Type B pancreatic cell (in vitro differentiated cells): ENCODE results near the gene PDE1A. TPM values are rescaled to one million over a fixed set of nuclear protein-coding genes. Genes with fewer than 3 reads are reported as not detected.

ENCODE experiments used
- DNase-seq: peaks from one replicate; pipeline ENCODE4 v3.0.0; 2021; ENCODE audit warnings: mixed read lengths; ENCODE audit not compliant: unreplicated experiment; ENCODE audit errors: extremely low spot score
- H3K27ac Mint-ChIP-seq: 2 replicates; pipeline ENCODE4 v1.8.0; 2021; ENCODE audit warnings: mild to moderate bottlenecking, mixed read lengths
- H3K27me3 Mint-ChIP-seq: 2 replicates; pipeline ENCODE4 v1.8.0; 2021; ENCODE audit warnings: mixed read lengths
- H3K36me3 Mint-ChIP-seq: 2 replicates; pipeline ENCODE4 v1.8.0; 2021; ENCODE audit warnings: mixed read lengths
- H3K4me1 Mint-ChIP-seq: one replicate; pipeline ENCODE4 v1.8.0; 2021; ENCODE audit warnings: mixed read lengths; ENCODE audit not compliant: unreplicated experiment
- H3K4me3 Mint-ChIP-seq: 2 replicates; pipeline ENCODE4 v1.8.0; 2021; ENCODE audit warnings: mild to moderate bottlenecking, mixed read lengths
- H3K9me3 Mint-ChIP-seq: 2 replicates; pipeline ENCODE4 v1.8.0; 2021; ENCODE audit warnings: mixed read lengths
- total RNA-seq: library from RNA; stranded (reverse); gene quantifications from 2 replicates; pipeline ENCODE4 v1.2.1, GENCODE V29; 2021; ENCODE audit warnings: low replicate concordance
- TF ChIP-seq, protein P1 (sequence below): fragments of 200-600 bp; sonication (generic); conservative IDR thresholded peaks from 2 replicates; pipeline ENCODE4 v1.5.0; 2021; ENCODE audit warnings: antibody characterized with exemption, mild to moderate bottlenecking

Gene PDE1A
- total RNA-seq, 1 donor from 2014 or later = 3.6 TPM

DNA sequence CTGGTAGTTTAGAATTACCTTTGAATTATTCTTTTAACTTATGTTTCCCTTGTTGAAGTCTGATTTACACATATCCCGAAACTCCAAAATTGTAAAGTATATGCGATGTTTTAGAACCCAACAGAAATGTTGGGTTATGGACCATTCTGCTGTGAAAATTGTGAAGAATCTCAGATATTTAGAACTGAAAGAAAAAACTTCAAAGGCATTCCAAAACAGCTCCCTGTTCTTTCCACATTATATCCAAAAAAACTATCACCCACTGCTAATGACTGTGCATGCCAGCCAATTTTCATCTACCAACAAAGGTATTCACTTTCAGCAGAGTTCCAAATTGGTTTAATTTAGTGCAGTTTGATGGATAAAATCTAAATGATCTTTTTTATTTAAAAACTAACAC is 21.5 kb upstream of the PDE1A start:
- DNase-seq = no peak
- no peaks in the 10 kb centered on the region for H3K4me1 Mint-ChIP-seq
- no peaks in the 10 kb centered on the region for H3K9me3 Mint-ChIP-seq
- H3K27me3 Mint-ChIP-seq = no peaks in the 10 kb centered on the region
- H3K27ac Mint-ChIP-seq = no peak overlapping the region
- no peaks in the 10 kb centered on the region for H3K36me3 Mint-ChIP-seq
- H3K4me3 Mint-ChIP-seq = no peak overlapping the region
- TF ChIP-seq, protein P1, sequence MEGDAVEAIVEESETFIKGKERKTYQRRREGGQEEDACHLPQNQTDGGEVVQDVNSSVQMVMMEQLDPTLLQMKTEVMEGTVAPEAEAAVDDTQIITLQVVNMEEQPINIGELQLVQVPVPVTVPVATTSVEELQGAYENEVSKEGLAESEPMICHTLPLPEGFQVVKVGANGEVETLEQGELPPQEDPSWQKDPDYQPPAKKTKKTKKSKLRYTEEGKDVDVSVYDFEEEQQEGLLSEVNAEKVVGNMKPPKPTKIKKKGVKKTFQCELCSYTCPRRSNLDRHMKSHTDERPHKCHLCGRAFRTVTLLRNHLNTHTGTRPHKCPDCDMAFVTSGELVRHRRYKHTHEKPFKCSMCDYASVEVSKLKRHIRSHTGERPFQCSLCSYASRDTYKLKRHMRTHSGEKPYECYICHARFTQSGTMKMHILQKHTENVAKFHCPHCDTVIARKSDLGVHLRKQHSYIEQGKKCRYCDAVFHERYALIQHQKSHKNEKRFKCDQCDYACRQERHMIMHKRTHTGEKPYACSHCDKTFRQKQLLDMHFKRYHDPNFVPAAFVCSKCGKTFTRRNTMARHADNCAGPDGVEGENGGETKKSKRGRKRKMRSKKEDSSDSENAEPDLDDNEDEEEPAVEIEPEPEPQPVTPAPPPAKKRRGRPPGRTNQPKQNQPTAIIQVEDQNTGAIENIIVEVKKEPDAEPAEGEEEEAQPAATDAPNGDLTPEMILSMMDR = no peak

DNA sequence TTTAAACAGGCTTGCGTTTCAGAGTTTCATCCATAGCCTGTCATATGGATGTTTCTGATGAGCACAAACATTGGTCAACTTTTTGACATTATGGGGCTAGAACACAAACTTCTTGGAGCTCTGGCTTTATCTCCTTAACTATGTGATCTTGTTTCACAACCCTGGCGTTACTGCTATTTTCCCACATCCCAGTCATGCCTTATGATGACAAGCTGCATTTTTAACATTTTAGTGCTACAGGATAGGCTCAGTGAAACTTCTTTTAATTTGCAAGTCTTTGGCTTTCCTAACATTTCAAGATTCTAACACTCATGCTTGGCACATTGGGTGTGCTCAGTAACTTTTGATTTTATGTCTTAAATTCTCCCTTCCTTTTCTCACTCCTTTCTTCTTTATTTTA is 21.0 kb upstream of the PDE1A start:
- Mint-ChIP-seq H3K9me3 (no peaks in the 10 kb centered on the region), H3K4me1 (no peaks in the 10 kb centered on the region), H3K27me3 (no peaks in the 10 kb centered on the region), H3K36me3 (no peaks in the 10 kb centered on the region), H3K27ac (no peak overlapping the region), H3K4me3 (no peak overlapping the region)
- DNase-seq = no peak
- TF ChIP-seq, protein P1 = no peak

DNA sequence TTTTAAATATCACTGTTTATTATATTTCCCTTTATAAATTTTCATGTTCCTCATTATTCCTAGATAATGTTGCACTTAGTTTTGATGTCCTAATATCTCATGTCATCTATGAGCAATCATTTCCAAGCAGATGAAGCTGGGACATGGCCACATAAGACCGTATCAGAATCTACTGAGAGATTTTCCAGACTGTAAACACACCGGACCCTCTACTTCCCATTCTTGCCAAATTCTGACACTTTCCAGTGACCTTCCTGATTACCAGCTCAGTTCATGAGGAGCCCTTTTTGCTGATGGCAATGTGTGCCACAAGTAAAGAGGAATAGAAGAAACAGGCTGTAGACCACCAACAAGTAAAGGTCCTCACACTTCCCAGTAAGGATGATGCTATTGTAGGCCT is 20.3 kb upstream of the PDE1A start:
- TF ChIP-seq, protein P1 = no peak
- DNase-seq = no peak
- H3K9me3 Mint-ChIP-seq = no peaks in the 10 kb centered on the region
- H3K27ac Mint-ChIP-seq = no peak overlapping the region
- no peaks in the 10 kb centered on the region for H3K27me3 Mint-ChIP-seq
- no peaks in the 10 kb centered on the region for H3K36me3 Mint-ChIP-seq
- no peaks in the 10 kb centered on the region for H3K4me1 Mint-ChIP-seq
- no peak overlapping the region for H3K4me3 Mint-ChIP-seq

DNA sequence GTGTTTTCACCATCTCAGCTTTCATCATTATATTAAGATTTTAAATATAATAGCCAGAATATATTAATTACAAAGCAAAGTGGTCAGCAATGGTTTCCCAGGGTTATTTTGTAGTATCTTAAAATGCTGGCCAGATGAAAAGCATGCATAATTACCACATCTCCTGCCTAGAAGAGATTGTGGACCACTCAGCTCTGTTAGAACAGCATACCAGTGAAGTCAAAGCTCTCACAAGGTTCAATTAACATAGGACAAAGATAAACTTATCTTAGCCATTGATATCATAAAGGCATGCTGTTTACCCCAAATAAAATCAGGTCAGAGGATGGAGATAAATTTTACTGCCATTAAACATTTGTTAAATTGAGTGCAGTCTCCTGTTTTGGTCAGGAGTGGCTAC is 19.3 kb upstream of the PDE1A start:
- Mint-ChIP-seq H3K9me3 (no peaks in the 10 kb centered on the region), H3K27ac (no peak overlapping the region), H3K4me3 (no peak overlapping the region), H3K4me1 (no peaks in the 10 kb centered on the region), H3K27me3 (no peaks in the 10 kb centered on the region), H3K36me3 (no peaks in the 10 kb centered on the region)
- DNase-seq = no peak
- TF ChIP-seq, protein P1 = no peak

DNA sequence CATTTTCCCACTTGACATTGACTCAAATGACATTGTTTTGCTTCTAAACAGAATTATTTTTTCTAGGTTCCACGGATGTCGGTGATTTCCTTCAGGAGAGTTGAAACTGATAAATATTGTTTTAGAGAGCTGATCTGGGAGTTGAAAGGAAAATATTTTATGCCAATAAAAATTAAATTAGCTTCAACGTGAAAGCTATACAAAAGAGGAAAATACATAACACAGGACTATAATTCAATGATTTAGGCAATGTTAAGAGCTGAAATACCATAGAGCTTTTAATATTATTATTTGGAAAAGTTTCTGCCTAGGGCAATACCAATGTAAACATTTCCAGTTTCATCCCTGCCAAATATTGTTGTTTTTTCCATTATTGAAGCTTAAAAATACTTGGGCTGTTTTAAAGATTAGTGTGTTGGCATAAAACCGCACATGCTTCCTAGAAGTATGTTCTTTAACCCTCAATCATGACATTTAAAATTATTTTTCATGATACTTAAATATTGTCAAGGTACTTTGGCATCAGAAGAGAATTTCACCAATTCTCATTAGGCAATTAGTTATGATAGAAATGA is 18.6 kb upstream of the PDE1A start:
- TF ChIP-seq, protein P1 = no peak
- no peaks in the 10 kb centered on the region for H3K36me3 Mint-ChIP-seq
- DNase-seq = no peak
- no peak overlapping the region for H3K27ac Mint-ChIP-seq
- H3K27me3 Mint-ChIP-seq = no peaks in the 10 kb centered on the region
- H3K9me3 Mint-ChIP-seq = no peaks in the 10 kb centered on the region
- no peak overlapping the region for H3K4me3 Mint-ChIP-seq
- no peaks in the 10 kb centered on the region for H3K4me1 Mint-ChIP-seq

DNA sequence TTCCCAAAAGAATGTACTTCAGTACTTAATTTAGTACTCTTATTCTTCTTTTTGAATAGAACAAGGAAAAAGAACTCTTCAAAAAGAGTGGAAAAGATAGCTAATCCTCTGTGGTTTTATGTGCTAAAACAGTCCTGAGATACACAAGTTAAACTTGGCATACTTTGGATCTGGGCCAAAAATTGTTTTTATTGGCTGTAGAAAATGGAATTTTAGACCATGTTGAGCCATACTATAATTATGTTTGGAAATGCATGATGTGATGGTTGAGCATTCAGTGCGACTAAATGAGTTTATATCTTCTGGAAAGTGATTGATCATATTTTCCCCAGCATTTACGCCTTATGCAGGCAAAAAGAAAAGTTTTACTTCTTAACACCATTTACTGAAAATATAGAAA is 18.0 kb upstream of the PDE1A start:
- H3K4me3 Mint-ChIP-seq = no peak overlapping the region
- no peaks in the 10 kb centered on the region for H3K9me3 Mint-ChIP-seq
- no peak overlapping the region for H3K27ac Mint-ChIP-seq
- no peaks in the 10 kb centered on the region for H3K36me3 Mint-ChIP-seq
- H3K27me3 Mint-ChIP-seq = no peaks in the 10 kb centered on the region
- TF ChIP-seq, protein P1 = no peak
- no peak for DNase-seq
- no peaks in the 10 kb centered on the region for H3K4me1 Mint-ChIP-seq
